Measurements from ENCODE around the gene SSR4.

Gene SSR4

DNA sequence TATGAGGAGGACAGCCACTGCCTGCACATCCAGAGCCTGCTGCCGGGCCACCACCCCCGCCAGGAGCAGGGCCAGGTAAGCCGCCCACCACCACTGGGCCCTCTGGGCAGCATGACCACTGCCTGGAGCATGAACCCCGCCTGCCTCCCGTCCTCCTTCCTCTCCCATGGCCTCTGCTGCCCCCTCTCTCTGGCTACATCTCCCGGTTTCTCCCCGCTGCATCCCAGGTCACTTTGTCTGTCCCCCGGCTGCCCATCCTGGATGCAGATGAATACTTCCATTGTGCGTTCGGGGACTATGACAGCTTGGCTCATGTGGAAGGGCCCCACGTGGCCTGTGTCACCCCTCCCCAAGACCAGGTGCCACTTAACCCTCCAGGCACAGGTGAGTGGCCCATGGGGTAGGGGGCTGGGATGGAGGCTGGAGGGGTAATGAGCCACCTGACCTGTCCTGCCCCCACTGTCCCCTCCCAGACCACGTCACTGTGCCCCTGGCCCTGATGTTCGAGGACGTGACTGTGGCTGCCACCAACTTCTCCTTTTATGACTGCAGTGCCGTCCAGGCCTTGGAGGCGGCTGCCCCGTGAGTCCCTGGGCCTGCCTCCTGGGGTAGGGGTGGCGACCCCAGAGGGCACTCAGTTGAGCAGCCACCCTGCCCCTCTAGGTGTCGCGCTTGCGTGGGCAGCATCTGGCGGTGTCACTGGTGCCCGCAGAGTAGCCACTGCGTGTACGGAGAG, 24.4 kb upstream of the SSR4 start:
- no peak for DNase-seq

DNA sequence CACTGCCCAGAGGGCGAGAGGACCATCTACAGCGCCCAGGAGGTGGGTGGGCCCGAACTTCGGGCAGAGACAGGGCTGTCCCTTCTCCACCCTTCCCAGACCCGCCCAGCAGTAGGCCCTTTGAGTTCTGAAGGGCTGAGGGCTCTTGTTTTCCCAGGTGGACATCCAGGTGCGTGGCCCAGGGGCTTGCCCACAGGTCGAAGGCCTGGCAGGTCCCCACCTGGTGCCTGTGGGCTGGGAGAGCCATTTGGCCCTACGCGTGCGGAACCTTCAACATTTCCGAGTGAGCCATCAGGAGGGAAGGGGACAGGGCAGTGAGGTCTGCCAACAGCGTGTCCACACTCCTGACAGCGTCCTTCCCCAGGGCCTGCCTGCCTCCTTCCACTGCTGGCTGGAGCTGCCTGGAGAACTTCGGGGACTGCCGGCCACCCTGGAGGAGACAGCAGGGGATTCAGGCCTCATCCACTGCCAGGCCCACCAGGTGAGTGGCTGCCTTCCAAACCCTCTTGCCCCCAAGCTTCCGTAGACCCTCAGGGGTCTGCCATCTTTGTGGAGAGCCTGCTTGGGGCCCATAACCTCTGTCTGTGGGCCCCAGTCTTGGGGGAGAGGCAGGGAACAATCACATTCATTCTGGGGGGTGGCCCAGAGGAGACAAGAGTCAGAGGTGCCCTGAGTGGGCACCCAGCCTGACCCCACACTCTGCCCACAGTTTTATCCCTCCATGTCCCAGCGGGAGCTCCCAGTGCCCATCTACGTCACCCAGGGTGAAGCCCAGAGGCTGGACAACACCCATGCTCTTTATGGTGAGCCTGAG, 23.7 kb upstream of the SSR4 start:
- DNase-seq: no peak

DNA sequence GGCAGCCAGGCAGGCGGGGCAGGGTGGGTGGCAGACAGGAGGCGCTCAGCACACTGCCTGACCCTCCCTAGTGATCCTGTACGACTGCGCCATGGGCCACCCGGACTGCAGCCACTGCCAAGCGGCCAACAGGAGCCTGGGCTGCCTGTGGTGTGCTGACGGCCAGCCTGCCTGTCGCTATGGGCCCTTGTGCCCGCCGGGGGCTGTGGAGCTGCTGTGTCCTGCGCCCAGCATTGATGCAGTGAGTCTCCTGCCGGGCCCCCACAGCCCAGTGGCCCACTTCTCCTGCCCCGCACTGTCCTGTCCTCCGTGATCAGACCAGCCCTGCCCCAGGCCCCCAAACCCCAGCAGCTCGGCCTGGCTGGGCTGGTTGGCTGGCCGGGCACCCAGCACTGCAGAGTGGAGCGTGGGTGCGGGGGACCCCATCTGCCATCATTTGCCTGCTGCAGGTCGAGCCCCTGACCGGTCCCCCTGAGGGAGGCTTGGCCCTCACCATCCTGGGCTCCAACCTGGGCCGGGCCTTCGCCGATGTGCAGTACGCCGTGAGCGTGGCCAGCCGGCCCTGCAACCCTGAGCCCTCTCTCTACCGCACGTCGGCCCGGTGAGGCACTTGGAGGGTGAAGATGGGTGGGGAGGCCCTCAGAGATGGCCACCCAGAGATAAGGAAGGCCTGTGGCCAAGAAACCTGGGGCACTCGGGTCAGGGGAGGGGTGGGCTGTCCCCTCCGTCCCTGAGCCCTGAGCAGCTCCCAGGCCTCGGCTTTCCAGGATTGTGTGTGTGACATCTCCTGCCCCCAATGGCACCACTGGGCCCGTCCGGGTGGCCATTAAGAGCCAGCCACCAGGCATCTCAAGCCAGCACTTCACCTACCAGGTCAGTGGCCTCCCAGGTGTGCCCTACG, 22.8 kb upstream of the SSR4 start:
- DNase-seq: no peak

DNA sequence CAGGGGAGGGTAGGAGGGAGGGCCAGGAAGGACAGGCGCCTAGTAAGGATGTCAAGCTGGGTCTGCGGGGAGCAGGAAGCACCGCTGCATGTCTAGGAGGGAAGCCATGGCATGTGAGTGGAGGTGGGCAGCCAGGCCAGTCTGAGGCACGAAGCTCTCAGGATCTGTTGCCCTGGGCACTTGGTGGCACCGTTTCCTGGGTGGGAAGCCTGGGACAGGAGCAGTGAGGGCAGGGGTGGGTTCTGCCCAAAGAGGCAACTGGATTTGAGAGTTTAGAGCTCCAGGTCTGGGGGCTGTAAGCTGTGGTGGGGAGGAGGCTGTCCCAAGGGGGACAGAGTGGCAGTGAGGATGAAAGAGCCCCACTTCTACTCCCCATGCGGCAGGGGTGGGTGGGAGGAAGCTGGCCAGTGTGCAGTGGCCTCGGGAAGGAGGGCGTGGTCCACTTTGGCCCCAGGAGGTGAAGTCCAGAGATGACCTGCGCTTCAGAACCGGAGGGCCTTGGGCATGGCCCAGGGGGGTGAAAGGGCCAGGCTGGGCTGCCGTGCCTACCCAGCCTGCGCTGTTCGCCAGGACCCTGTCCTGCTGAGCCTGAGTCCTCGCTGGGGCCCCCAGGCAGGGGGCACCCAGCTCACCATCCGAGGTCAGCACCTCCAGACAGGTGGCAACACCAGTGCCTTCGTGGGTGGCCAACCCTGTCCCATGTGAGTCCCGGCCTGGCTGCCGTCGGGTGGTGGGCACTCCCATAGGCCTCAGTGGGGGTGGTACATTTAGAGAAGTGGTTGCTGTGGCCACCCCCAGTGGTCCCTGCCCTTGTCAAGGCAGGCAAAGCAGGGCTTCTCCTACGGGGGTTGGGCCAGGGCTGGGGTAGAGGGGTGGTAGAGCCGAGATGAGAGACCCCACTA, 21.9 kb upstream of the SSR4 start:
- DNase-seq: no peak

DNA sequence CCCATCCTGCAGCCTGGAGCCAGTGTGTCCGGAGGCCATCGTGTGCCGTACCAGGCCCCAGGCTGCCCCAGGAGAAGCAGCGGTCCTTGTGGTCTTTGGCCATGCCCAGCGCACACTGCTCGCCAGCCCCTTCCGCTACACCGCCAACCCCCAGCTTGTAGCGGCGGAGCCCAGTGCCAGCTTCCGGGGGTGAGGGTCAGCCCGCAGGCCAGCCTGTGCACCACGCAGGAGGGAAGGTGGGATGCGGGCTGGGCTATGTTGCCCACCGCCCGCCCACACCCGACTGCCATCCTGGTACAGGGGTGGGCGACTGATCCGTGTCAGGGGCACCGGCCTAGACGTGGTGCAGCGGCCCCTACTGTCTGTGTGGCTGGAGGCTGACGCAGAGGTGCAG, 21.3 kb upstream of the SSR4 start:
- no peak for DNase-seq

DNA sequence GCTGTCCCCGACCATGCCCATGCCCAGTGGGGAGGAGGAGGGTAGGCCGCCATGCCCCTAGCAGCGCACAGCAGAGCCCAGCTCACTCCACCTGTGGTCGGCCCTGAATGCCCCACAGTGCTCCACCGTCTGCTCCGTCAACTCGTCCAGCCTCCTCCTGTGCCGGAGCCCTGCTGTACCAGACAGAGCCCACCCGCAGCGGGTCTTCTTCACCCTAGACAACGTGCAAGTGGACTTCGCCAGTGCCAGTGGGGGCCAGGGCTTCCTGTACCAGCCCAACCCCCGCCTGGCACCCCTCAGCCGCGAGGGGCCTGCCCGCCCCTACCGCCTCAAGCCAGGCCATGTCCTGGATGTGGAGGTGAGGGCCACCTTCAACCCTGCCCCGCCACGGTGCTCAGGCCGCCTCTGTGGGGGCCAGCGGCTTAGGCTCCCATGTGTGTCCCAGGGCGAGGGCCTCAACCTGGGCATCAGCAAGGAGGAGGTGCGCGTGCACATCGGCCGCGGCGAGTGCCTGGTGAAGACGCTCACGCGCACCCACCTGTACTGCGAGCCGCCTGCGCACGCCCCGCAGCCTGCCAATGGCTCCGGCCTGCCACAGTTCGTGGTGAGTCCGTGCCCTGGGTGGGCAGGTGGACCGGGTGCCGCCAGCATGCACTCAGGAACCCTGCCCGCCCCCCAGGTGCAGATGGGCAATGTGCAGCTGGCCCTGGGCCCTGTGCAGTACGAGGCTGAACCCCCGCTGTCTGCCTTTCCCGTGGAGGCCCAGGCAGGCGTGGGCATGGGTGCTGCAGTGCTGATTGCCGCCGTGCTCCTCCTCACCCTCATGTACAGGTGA, 20.5 kb upstream of the SSR4 start:
- DNase-seq: no peak

DNA sequence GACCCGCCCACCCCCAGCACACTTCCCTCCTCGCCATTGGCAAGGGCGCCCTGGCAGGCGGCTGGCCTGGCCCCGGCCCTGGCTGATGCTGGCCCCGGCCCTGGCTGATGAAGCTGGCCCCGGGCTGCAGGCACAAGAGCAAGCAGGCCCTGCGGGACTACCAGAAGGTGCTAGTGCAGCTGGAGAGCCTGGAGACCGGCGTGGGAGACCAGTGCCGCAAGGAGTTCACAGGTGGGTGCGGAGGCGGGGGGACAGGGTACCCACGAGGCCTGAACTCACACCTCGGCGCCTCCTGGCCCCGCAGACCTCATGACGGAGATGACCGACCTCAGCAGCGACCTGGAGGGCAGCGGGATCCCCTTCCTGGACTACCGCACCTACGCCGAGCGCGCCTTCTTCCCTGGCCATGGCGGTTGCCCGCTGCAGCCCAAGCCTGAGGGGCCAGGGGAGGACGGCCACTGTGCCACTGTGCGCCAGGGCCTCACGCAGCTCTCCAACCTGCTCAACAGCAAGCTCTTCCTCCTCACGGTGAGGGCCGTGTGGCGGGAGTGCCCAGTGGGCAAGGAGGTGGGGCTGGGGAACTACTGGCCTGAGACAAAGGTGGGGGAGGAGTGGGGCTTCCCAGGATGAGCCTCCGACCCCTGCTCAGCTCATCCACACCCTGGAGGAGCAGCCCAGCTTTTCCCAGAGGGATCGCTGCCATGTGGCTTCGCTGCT, 19.7 kb upstream of the SSR4 start:
- no peak for DNase-seq

DNA sequence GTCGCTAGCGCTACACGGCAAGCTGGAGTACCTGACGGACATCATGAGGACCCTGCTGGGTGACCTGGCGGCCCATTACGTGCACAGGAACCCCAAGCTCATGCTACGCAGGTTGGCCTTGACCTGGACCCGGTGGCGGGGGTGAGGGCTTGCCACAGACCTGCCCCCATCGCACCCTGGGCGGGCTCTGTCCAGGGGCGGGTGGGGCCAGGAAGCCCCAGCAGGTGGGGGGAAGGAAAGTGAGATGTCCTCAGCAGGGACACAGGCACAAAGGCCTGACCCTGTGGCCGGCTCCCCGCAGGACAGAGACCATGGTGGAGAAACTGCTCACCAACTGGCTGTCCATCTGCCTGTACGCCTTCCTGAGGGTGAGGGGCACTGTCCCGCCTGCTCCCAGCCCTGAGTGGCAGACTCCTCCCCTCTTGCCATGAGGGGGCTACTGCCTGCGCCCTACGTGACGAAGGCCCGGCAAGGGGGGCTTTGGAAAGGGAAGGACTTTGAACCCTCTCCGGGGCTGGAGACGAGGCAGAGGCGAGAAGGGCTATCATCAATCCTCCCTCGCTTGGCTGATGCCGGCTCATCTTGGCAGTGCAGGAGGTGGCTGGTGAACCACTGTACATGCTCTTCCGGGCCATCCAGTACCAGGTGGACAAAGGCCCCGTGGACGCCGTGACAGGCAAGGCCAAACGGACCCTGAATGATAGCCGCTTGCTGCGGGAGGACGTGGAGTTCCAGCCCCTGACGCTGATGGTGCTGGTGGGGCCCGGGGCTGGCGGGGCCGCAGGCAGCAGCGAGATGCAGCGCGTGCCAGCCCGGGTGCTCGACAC, 19.0 kb upstream of the SSR4 start:
- no peak for DNase-seq

DNA sequence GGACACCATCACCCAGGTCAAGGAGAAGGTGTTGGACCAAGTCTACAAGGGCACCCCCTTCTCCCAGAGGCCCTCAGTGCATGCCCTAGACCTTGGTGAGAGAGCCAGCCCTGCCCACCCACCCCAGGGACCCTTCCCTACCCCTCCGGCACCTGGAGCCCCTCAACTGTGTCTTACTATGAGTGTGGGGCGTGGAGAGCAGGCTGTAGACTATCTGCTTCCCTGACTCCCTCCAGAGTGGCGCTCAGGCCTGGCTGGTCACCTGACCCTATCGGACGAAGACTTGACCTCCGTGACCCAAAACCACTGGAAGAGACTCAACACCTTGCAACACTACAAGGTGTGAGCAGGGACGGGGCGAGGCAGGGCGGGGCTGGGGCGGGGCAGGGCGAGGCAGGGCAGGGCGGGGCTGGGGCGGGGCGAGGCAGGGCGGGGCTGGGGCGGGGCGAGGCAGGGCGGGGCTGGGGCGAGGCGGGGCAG, 18.3 kb upstream of the SSR4 start:
- DNase-seq: no peak

DNA sequence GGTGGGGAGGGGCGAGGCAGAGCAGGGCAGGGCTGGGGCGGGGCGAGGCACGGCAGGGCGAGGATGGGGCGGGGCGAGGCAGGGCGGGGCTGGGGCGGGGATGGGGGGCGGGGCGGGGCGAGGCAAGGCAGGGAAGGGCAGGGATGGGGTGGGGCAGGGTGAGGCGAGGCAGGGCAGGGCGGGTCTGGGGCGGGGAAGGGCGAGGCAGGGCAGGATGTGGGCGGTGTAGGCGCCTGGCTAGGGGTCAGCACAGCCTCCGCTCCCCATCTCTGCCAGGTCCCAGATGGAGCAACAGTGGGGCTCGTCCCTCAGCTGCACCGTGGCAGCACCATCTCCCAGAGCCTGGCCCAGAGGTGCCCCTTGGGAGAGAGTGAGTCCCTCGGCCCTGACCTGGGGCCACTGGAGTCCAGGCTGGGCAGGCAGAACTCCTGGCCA, 17.8 kb upstream of the SSR4 start:
- DNase-seq: peak; percentile 4

DNA sequence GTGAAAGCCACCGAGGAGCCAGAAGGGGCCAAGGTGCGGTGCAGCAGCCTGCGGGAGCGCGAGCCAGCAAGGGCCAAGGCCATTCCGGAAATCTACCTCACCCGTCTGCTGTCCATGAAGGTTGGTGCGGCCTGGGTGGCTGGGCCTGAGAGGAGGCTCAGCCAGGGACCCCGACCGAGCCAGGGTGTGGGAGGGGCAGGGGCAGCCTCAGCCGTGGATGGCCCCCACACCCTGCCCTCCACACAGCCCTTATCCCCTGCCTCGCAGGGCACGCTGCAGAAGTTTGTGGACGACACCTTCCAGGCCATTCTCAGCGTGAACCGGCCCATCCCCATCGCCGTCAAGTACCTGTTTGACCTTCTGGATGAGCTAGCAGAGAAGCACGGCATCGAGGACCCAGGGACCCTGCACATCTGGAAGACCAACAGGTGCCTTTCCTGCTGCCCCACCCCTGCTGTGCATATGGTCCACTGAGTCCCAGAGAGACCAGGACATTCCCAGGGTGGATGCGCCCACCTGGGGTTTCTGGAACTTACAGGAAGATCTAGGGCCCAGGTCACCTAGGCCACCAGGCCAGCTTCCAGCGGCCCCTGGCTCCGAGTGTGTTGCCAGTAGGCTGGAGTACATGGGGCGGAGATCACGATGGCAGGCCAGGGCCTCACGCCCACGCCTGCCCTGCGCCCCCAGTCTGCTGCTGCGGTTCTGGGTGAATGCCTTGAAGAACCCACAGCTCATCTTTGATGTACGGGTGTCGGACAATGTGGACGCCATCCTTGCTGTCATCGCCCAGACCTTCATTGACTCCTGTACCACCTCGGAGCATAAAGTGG, 17.0 kb upstream of the SSR4 start:
- DNase-seq: no peak

DNA sequence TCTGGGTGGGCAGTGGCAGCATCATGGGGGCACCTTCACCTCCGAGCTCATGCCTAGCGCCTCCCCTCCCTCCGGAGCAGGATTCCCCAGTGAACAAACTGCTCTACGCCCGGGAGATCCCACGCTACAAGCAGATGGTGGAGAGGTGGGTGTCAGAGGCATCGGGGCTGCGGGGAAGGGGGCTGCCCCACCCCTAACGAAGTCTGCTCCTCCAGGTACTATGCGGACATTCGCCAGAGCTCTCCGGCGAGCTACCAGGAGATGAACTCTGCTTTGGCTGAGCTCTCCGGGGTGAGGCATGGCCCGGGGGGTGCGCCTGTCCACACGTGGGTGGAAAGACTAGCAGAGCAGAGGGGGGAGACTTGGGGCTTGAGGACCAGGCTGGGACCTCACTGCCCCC, 16.3 kb upstream of the SSR4 start:
- no peak for DNase-seq

DNA sequence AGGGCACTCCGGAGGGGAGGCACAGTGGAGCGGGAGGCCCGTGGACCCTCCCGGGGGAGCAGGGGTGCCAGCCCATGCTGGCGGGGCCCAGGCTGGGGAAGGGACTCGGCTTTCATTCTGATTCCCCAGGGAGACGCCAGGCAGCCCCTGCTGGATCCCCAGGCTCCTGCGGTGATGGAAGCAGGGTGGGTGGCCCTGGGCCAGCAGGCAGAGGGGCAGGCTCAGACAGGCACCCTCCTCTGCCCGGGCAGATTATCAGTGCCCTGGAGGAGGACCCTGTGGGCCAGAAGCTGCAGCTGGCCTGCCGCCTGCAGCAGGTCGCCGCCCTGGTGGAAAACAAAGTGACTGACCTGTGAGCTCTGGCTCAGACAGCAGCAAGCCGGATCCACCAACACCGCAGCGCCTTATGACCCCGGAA, 15.8 kb upstream of the SSR4 start:
- no peak for DNase-seq

DNA sequence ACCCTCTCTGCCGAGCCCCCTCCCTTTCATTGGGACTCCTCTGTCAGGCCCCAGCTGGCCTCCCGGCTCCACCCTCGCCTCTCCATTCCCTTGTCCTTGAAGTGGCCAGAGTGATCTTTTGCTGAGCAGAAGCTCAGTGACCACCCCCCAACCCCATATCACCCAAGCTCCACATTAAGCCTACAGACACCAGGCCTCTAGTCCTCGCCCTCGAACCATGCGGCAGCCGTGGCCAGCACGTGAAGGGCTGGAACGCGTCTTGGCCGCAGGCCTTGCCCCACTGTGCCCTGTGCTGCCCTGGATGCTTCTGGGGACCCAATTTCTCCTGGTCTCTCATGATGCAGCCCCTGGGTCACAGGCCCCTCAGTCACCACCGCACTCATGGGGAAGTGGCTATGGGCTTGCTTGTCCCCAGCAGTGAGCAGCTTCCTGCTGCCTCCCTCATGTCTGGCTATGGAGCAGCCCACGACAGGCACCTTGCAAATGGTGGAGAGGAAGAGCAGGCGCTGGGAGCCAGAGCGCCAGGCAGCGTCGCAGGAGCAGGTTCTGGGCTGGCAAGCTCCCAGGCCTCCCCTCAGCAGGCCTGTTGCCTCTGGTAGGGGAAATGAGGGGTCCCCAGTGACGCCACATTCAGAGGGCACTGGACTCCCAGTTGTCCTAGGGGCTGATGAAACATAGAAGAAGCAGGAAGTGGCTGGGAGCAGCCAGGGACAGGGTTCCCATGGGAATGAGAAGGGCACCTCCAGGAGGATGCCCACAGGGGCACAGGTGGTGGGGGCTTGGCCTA, 14.4 kb upstream of the SSR4 start:
- no peak for DNase-seq

DNA sequence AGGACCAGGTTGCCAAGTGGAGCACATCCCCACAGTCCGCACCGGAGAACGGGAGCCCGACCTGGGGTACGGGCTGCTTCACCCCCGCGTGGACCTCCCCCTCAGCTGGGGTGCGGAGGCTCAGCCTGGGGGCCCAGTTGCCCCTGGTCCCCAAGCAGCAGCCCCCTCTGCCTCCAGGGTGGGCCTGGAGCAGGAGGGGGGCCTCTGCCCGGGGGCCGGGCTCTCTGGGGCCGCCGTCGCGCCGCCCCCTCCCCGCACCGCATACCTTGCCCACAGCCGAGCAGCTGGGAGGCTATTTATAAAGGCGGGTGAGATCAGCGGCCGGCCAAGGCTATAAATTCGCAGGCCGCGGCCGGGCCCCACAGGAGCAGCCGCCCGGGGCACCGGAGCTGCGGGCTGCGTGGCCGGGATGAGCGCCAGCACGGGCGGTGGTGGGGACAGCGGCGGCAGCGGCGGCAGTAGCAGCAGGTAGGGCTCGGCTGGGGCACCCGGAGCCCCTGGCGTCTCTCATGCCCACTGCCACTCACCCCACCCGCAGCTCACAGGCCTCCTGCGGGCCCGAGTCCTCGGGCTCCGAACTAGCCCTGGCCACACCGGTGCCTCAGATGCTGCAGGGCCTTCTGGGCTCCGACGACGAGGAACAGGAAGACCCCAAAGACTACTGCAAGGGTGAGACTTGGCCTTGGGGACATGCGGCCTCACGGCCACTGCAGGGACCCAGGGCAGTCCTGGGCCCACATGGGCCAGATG, 13.6 kb upstream of the SSR4 start, which contains the start of gene SRPK3:
Gene SRPK3, plus strand, starts transcription at position 364 of the 750 bp plus-strand sequence. Its CDS starts 46 bp downstream, at position 410.
- no peak for DNase-seq

DNA sequence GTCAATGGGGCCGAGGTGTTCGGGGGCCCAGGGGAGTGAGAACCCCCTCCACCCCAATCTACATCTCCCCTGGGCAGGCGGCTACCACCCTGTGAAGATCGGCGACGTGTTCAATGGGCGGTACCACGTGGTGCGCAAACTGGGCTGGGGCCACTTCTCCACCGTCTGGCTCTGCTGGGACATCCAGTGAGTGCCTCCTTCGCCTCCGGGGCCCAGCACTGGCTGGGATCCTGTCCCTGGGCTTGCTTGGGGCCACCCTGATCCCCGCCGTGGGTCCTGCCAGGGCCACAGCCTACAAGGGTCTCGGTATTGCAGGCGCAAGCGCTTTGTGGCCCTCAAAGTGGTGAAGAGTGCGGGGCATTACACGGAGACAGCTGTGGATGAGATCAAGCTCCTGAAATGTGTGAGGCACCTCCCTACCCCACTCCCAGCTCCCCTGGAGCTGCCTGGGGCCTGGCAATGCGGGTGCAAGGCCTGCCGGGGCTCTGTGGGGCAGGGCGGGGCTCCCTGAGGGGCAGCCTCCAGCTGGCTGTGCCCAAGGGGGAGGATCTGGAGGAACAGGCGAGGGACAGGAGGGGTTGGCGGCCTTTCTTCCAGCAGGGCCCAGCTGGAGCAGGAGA, 12.9 kb upstream of the SSR4 start:
- no peak for DNase-seq

Measured in NCI-H1048 (cell line).